ENCODE results near the gene MAML3.
A peak's percentile ranks its signal among the peaks of the same experiment; 100 is the strongest.

The MAML3 gene

GRCh38 chr4:140156529-140157171 lies 2.7 kb upstream of the MAML3 start:
- no peak for DNase-seq (ENCODE audit: low read depth)

- no peak for DNase-seq (ENCODE audit: low read depth)
Observed at GRCh38 chr4:140154572-140154891, 548 bp upstream of the MAML3 start.

- peak; percentile 8 for DNase-seq (ENCODE audit: low read depth)
Observed at GRCh38 chr4:140153419-140153717, 616 bp downstream of the MAML3 start.

- peak; percentile 48 for DNase-seq (ENCODE audit: low read depth)
Observed at GRCh38 chr4:140152751-140153418, 1.1 kb downstream of the MAML3 start.

GRCh38 chr4:140152013-140152703 lies 1.8 kb downstream of the MAML3 start:
- DNase-seq (ENCODE audit: low read depth) = no peak

GRCh38 chr4:140151699-140152012 lies 2.3 kb downstream of the MAML3 start:
- peak; percentile 87 for DNase-seq (ENCODE audit: low read depth)

- peak; percentile 97 for DNase-seq (ENCODE audit: low read depth)
Observed at GRCh38 chr4:140150886-140151698, 2.9 kb downstream of the MAML3 start.

- DNase-seq (ENCODE audit: low read depth) = no peak
Observed at GRCh38 chr4:140150636-140150885, 3.4 kb downstream of the MAML3 start.

GRCh38 chr4:140149846-140150635 lies 3.9 kb downstream of the MAML3 start:
- DNase-seq (ENCODE audit: low read depth) = peak; percentile 57

- DNase-seq (ENCODE audit: low read depth) = no peak
Observed at GRCh38 chr4:140144050-140144449, 9.9 kb downstream of the MAML3 start.

- DNase-seq (ENCODE audit: low read depth) = no peak
Observed at GRCh38 chr4:140141210-140141835, 12.7 kb downstream of the MAML3 start.

GRCh38 chr4:140140566-140140965 lies 13.4 kb downstream of the MAML3 start:
- no peak for DNase-seq (ENCODE audit: low read depth)

GRCh38 chr4:140138428-140138827 lies 15.6 kb downstream of the MAML3 start:
- no peak for DNase-seq (ENCODE audit: low read depth)

- DNase-seq (ENCODE audit: low read depth) = peak; percentile 80
Observed at GRCh38 chr4:140137671-140138070, 16.3 kb downstream of the MAML3 start.

- DNase-seq (ENCODE audit: low read depth) = peak; percentile 20
Observed at GRCh38 chr4:140136509-140136908, 17.5 kb downstream of the MAML3 start.

- DNase-seq (ENCODE audit: low read depth) = peak; percentile 36
Observed at GRCh38 chr4:140135529-140136088, 18.4 kb downstream of the MAML3 start.

GRCh38 chr4:140134746-140135425 lies 19.1 kb downstream of the MAML3 start:
- no peak for DNase-seq (ENCODE audit: low read depth)

GRCh38 chr4:140133576-140133975 lies 20.4 kb downstream of the MAML3 start:
- DNase-seq (ENCODE audit: low read depth) = no peak

- DNase-seq (ENCODE audit: low read depth) = no peak
Observed at GRCh38 chr4:140131675-140132229, 22.2 kb downstream of the MAML3 start.

GRCh38 chr4:140130677-140131076 lies 23.3 kb downstream of the MAML3 start:
- DNase-seq (ENCODE audit: low read depth) = peak; percentile 24

- no peak for DNase-seq (ENCODE audit: low read depth)
Observed at GRCh38 chr4:140127422-140127821, 26.6 kb downstream of the MAML3 start.
